ENCODE measurements around the gene MAP2K5.

MAP2K5 gene

GRCh38 chr15:67825881-67826716 is 283.6 kb downstream of the MAP2K5 start:
- Mint-ChIP-seq H3K4me1 (ENCODE audit: low read depth) (peaks cover 71% of the 10 kb centered on the region), H3K27me3 (peaks cover 88% of the 10 kb centered on the region), H3K36me3 (ENCODE audit: low read depth) (no peaks in the 10 kb centered on the region), H3K27ac (no peak overlapping the region), H3K4me3 (peak overlapping the region; percentile 77), H3K9me3 (no peaks in the 10 kb centered on the region)
- intact Hi-C loops (cut with micrococcal nuclease): no loop called here

GRCh38 chr15:67826717-67827561 is 284.4 kb downstream of the MAP2K5 start:
- peaks cover 63% of the 10 kb centered on the region for H3K4me1 Mint-ChIP-seq (ENCODE audit: low read depth)
- H3K27ac Mint-ChIP-seq: no peak overlapping the region
- no peaks in the 10 kb centered on the region for H3K36me3 Mint-ChIP-seq (ENCODE audit: low read depth)
- H3K4me3 Mint-ChIP-seq: no peak overlapping the region
- peaks cover 87% of the 10 kb centered on the region for H3K27me3 Mint-ChIP-seq
- intact Hi-C loops (cut with micrococcal nuclease): no loop called here
- H3K9me3 Mint-ChIP-seq: no peaks in the 10 kb centered on the region

GRCh38 chr15:67827562-67828277 is 285.2 kb downstream of the MAP2K5 start:
- peaks cover 61% of the 10 kb centered on the region for H3K4me1 Mint-ChIP-seq (ENCODE audit: low read depth)
- no peaks in the 10 kb centered on the region for H3K9me3 Mint-ChIP-seq
- intact Hi-C loops (cut with micrococcal nuclease): no loop called here
- no peak overlapping the region for H3K27ac Mint-ChIP-seq
- H3K27me3 Mint-ChIP-seq: peaks cover 86% of the 10 kb centered on the region
- H3K4me3 Mint-ChIP-seq: peak overlapping the region; percentile 67
- no peaks in the 10 kb centered on the region for H3K36me3 Mint-ChIP-seq (ENCODE audit: low read depth)

- no peak overlapping the region for H3K27ac Mint-ChIP-seq
- H3K36me3 Mint-ChIP-seq (ENCODE audit: low read depth): no peaks in the 10 kb centered on the region
- H3K9me3 Mint-ChIP-seq: no peaks in the 10 kb centered on the region
- peaks cover 64% of the 10 kb centered on the region for H3K4me1 Mint-ChIP-seq (ENCODE audit: low read depth)
- intact Hi-C loops (cut with micrococcal nuclease): no loop called here
- H3K27me3 Mint-ChIP-seq: peaks cover 90% of the 10 kb centered on the region
- H3K4me3 Mint-ChIP-seq: peak overlapping the region; percentile 67
Measured at GRCh38 chr15:67828278-67828968, 285.9 kb downstream of the MAP2K5 start.

- peak overlapping the region; percentile 49 for H3K4me3 Mint-ChIP-seq
- H3K9me3 Mint-ChIP-seq: no peaks in the 10 kb centered on the region
- H3K4me1 Mint-ChIP-seq (ENCODE audit: low read depth): peaks cover 64% of the 10 kb centered on the region
- intact Hi-C loops (cut with micrococcal nuclease): no loop called here
- H3K27me3 Mint-ChIP-seq: peaks cover 90% of the 10 kb centered on the region
- no peaks in the 10 kb centered on the region for H3K36me3 Mint-ChIP-seq (ENCODE audit: low read depth)
- no peak overlapping the region for H3K27ac Mint-ChIP-seq
Measured at GRCh38 chr15:67828969-67829646, 286.6 kb downstream of the MAP2K5 start.

GRCh38 chr15:67829647-67830504 is 287.4 kb downstream of the MAP2K5 start:
- intact Hi-C loops (cut with micrococcal nuclease): loop anchor here (5.0 to 10.0 kb wide), 3 partner anchors 328 to 885 kb away; no protein-coding TSS in a partner anchor
- H3K4me3 Mint-ChIP-seq: no peak overlapping the region
- peaks cover 89% of the 10 kb centered on the region for H3K27me3 Mint-ChIP-seq
- H3K9me3 Mint-ChIP-seq: no peaks in the 10 kb centered on the region
- no peak overlapping the region for H3K27ac Mint-ChIP-seq
- H3K36me3 Mint-ChIP-seq (ENCODE audit: low read depth): no peaks in the 10 kb centered on the region
- H3K4me1 Mint-ChIP-seq (ENCODE audit: low read depth): peaks cover 64% of the 10 kb centered on the region

- intact Hi-C loops (cut with micrococcal nuclease): loop anchor here (5.0 to 10.0 kb wide), 3 partner anchors 329 to 887 kb away; no protein-coding TSS in a partner anchor
- Mint-ChIP-seq H3K27ac (no peak overlapping the region), H3K4me1 (ENCODE audit: low read depth) (peaks cover 64% of the 10 kb centered on the region)
Measured at GRCh38 chr15:67831363-67831762, 288.9 kb downstream of the MAP2K5 start.

GRCh38 chr15:67832031-67832551 is 289.6 kb downstream of the MAP2K5 start:
- no peak overlapping the region for H3K27ac Mint-ChIP-seq

More at GRCh38 chr15:67831363-67831762, 288.9 kb downstream of the MAP2K5 start:
- Mint-ChIP-seq H3K36me3 (ENCODE audit: low read depth) (no peaks in the 10 kb centered on the region), H3K9me3 (no peaks in the 10 kb centered on the region), H3K27me3 (peaks cover 89% of the 10 kb centered on the region), H3K4me3 (no peak overlapping the region)

GRCh38 chr15:67832897-67833709 is 290.6 kb downstream of the MAP2K5 start:
- Mint-ChIP-seq H3K36me3 (ENCODE audit: low read depth) (no peaks in the 10 kb centered on the region), H3K4me3 (peak overlapping the region; percentile 48), H3K27me3 (peaks cover 84% of the 10 kb centered on the region), H3K9me3 (no peaks in the 10 kb centered on the region), H3K27ac (no peak overlapping the region), H3K4me1 (ENCODE audit: low read depth) (peaks cover 77% of the 10 kb centered on the region)
- intact Hi-C loops (cut with micrococcal nuclease): loop anchor here (5.0 to 10.0 kb wide), 3 partner anchors 331 to 888 kb away; no protein-coding TSS in a partner anchor

More at GRCh38 chr15:67832031-67832551, 289.6 kb downstream of the MAP2K5 start:
- intact Hi-C loops (cut with micrococcal nuclease): loop anchor here (5.0 to 10.0 kb wide), 3 partner anchors 330 to 887 kb away; no protein-coding TSS in a partner anchor
- Mint-ChIP-seq H3K36me3 (ENCODE audit: low read depth) (no peaks in the 10 kb centered on the region), H3K9me3 (no peaks in the 10 kb centered on the region), H3K4me1 (ENCODE audit: low read depth) (peaks cover 69% of the 10 kb centered on the region), H3K4me3 (no peak overlapping the region), H3K27me3 (peaks cover 86% of the 10 kb centered on the region)

- H3K27ac Mint-ChIP-seq: no peak overlapping the region
- intact Hi-C loops (cut with micrococcal nuclease): loop anchor here (5.0 to 10.0 kb wide), 3 partner anchors 332 to 889 kb away; no protein-coding TSS in a partner anchor
- no peaks in the 10 kb centered on the region for H3K9me3 Mint-ChIP-seq
- peak overlapping the region; percentile 67 for H3K4me3 Mint-ChIP-seq
- peaks cover 77% of the 10 kb centered on the region for H3K4me1 Mint-ChIP-seq (ENCODE audit: low read depth)
- peaks cover 76% of the 10 kb centered on the region for H3K27me3 Mint-ChIP-seq
- no peaks in the 10 kb centered on the region for H3K36me3 Mint-ChIP-seq (ENCODE audit: low read depth)
Measured at GRCh38 chr15:67833710-67834511, 291.4 kb downstream of the MAP2K5 start.

All from dendritic cell treated with granulocyte-macrophage colony-stimulating factor and Interleukin-4, amounts not matched to agents 40 ng/mL and 50 ng/mL, for 4 days (primary cell).